Prostate gland (tissue), 2 donors: Measurements from ENCODE around the gene DNAH14.

Experiments used
- CTCF ChIP-seq, 4 experiments: fragments of 200-600 bp in 2 of 4; fragments of 450-650 bp in 2 of 4; sonication (generic) in 2 of 4; IDR thresholded peaks; 1 replicate in 3 of 4; 2 replicates in 1 of 4; pipeline ENCODE4 v1.5.1; 2016 to 2019; ENCODE audit warnings: antibody characterized with exemption in 4 of 4, mild to moderate bottlenecking in 2 of 4, moderate library complexity in 2 of 4
- POLR2A ChIP-seq: fragments of 450-650 bp; IDR thresholded peaks from one replicate; pipeline ENCODE4 v1.6.1; 2016; ENCODE audit warnings: antibody characterized with exemption, mild to moderate bottlenecking
- POLR2AphosphoS5 ChIP-seq: sonication (generic); formaldehyde crosslinking; IDR thresholded peaks from one replicate; pipeline ENCODE4 v1.6.1; 2017; ENCODE audit warnings: antibody characterized with exemption

- no peak for TF ChIP-seq CTCF (IDR thresholded peaks at IDR 0.05)
- TF ChIP-seq POLR2AphosphoS5, result no peak
- no peak for TF ChIP-seq POLR2A
Measured at GRCh38 chr1:224880593-224881307, 48.7 kb upstream of the DNAH14 start.
